Endothelial cell of umbilical vein (primary cell): ENCODE measurements around the gene PTPRD. TPM values are rescaled to one million over a fixed set of nuclear protein-coding genes. Genes with fewer than 3 reads are reported as not detected.

Experiments
- BruUV-seq: library from RNA; stranded (reverse); fragments of 400-500 nt; replicated peaks from 2 replicates; lab custom pipeline; 2021; lab: Mats Ljungman, UMichigan
- CTCF ChIA-PET: fragments of 300-600, 350-600 bp; sonication (Branson Sonifier 250); formaldehyde crosslinking; loops from one replicate; lab custom pipeline; 2021; ENCODE audit warnings: antibody characterized with exemption, inconsistent platforms; lab: Charles Lee
- POLR2A ChIA-PET: fragments of 300-600, 350-600 bp; sonication (Branson Sonifier 250); formaldehyde crosslinking; loops from one replicate; lab custom pipeline; 2021; ENCODE audit warnings: antibody characterized with exemption, inconsistent platforms; lab: Charles Lee
- DNase-seq: peaks from one replicate; pipeline ENCODE4 v3.0.0-alpha.2; 2011; ENCODE audit warnings: low read depth, low spot score
- FAIRE-seq: peaks from 2 replicates; lab custom pipeline; 2011; peaks lifted over from hg19 to GRCh38; lab: Jason Lieb, UNC
- H2AFZ ChIP-seq: 2 replicates; pipeline ENCODE4 v1.6.0; 2012; ENCODE audit warnings: low read depth, low read length, control low read depth, inconsistent platforms
- H3K27ac ChIP-seq: 2 replicates; pipeline ENCODE4 v1.5.1; 2011; ENCODE audit warnings: low read depth, mild to moderate bottlenecking, control low read depth, low read length, moderate library complexity; ENCODE audit not compliant: insufficient read depth
- H3K27me3 ChIP-seq, 2 experiments: 2 replicates each; pipeline versions ENCODE4 v1.6.0 to v1.6.1; 2011; ENCODE audit warnings: low read length in 2 of 2, mixed read lengths in 1 of 2; ENCODE audit not compliant: control insufficient read depth in 2 of 2, insufficient read depth in 2 of 2
- H3K36me3 ChIP-seq, 2 experiments: 2 replicates in 1 of 2; 3 replicates in 1 of 2; pipeline ENCODE4 v1.5.1; 2011; ENCODE audit warnings: low read length in 2 of 2, mild to moderate bottlenecking in 1 of 2, moderate library complexity in 1 of 2; ENCODE audit not compliant: control insufficient read depth in 2 of 2, insufficient read depth in 2 of 2; ENCODE audit errors: extremely low read depth in 1 of 2
- H3K4me1 ChIP-seq: 3 replicates; pipeline ENCODE4 v1.5.1; 2011; ENCODE audit warnings: mild to moderate bottlenecking, low read length; ENCODE audit not compliant: control insufficient read depth, insufficient read depth; ENCODE audit errors: extremely low read depth
- H3K4me2 ChIP-seq: 2 replicates; pipeline ENCODE4 v1.6.1; 2011; ENCODE audit warnings: low read length, control low read depth, mixed read lengths; ENCODE audit not compliant: insufficient read depth
- H3K4me3 ChIP-seq, 3 experiments: fragments of 200-600 bp in 1 of 3; sonication (generic), shearing (Covaris generic) in 1 of 3; replicated peaks in 1 of 3; 2 replicates each; pipeline ENCODE4 v1.5.1; 2011 to 2016; ENCODE audit warnings: control low read depth in 3 of 3, low read length in 3 of 3, mild to moderate bottlenecking in 2 of 3, inconsistent platforms in 1 of 3, low read depth in 1 of 3, moderate library complexity in 1 of 3; ENCODE audit not compliant: insufficient read depth in 1 of 3
- H3K79me2 ChIP-seq: 2 replicates; pipeline ENCODE4 v1.6.0; 2012; ENCODE audit warnings: low read length, inconsistent platforms; ENCODE audit not compliant: control insufficient read depth, insufficient read depth
- H3K9ac ChIP-seq: replicated peaks from 2 replicates; pipeline ENCODE3; 2011; ENCODE audit warnings: low read length, control low read depth; ENCODE audit not compliant: insufficient read depth; ENCODE audit errors: extremely low read depth
- H3K9me1 ChIP-seq: replicated peaks from 3 replicates; pipeline ENCODE4 v1.6.0; 2011; ENCODE audit warnings: mild to moderate bottlenecking, low read length; ENCODE audit not compliant: control insufficient read depth, insufficient read depth; ENCODE audit errors: extremely low read depth
- H3K9me3 ChIP-seq: replicated peaks from 2 replicates; pipeline ENCODE4 v1.5.1; 2012; ENCODE audit warnings: low read length, inconsistent platforms; ENCODE audit not compliant: control insufficient read depth, insufficient read depth
- H4K20me1 ChIP-seq: replicated peaks from 2 replicates; pipeline ENCODE3; 2011; ENCODE audit warnings: mild to moderate bottlenecking, low read length; ENCODE audit not compliant: control insufficient read depth, insufficient read depth; ENCODE audit errors: extremely low read depth
- CTCF ChIP-seq, 2 donors: IDR thresholded peaks; 1 replicate in 1 of 2; 2 replicates in 1 of 2; pipeline ENCODE4 v1.5.1; 2011; ENCODE audit warnings: low read length in 2 of 2, mild to moderate bottlenecking in 2 of 2, moderate library complexity in 2 of 2, control low read depth in 1 of 2, inconsistent platforms in 1 of 2, low read depth in 1 of 2; ENCODE audit not compliant: insufficient read depth in 1 of 2; ENCODE audit errors: extremely low read depth in 1 of 2
- EZH2 ChIP-seq: IDR thresholded peaks from 2 replicates; pipeline ENCODE4 v1.6.1; 2012; ENCODE audit warnings: borderline replicate concordance, low read depth, mild to moderate bottlenecking, moderate library complexity, low read length, inconsistent platforms; ENCODE audit not compliant: severe bottlenecking
- FOS ChIP-seq: IDR thresholded peaks from 2 replicates; pipeline ENCODE4 v1.6.1; 2011; ENCODE audit warnings: mild to moderate bottlenecking, low read length, moderate library complexity, borderline replicate concordance; ENCODE audit not compliant: insufficient read depth
- GATA2 ChIP-seq: IDR thresholded peaks from 2 replicates; pipeline ENCODE4 v1.7.0; 2011; ENCODE audit warnings: low read depth, mild to moderate bottlenecking, moderate library complexity, mixed read lengths, low read length; ENCODE audit not compliant: insufficient read length, insufficient read depth
- JUN ChIP-seq: IDR thresholded peaks from 2 replicates; pipeline ENCODE4 v1.6.1; 2011; ENCODE audit warnings: borderline replicate concordance, low read depth; ENCODE audit not compliant: insufficient read length, insufficient read depth
- MAX ChIP-seq: IDR thresholded peaks from 2 replicates; pipeline ENCODE4 v1.6.1; 2011; ENCODE audit not compliant: insufficient read depth, insufficient read length
- MYC ChIP-seq: IDR thresholded peaks from one replicate; pipeline ENCODE4 v1.6.1; 2011; ENCODE audit warnings: mild to moderate bottlenecking, low read depth, low read length
- POLR2A ChIP-seq: IDR thresholded peaks from 2 replicates; pipeline ENCODE4 v1.6.1; 2012; ENCODE audit warnings: low read depth, mild to moderate bottlenecking, control low read depth, low read length
- POLR2AphosphoS5 ChIP-seq: IDR thresholded peaks from 2 replicates; pipeline ENCODE4 v1.6.1; 2012; ENCODE audit warnings: low read depth, mild to moderate bottlenecking, control low read depth, low read length, moderate library complexity; ENCODE audit not compliant: insufficient read depth
- dilution Hi-C: fragments of 300-500 bp; cut with MboI; formaldehyde crosslinking; loops from one replicate; pipeline ENCODE4 v1.15.0; 2019; ENCODE audit warnings: low sequenced_read_pairs; ENCODE audit not compliant: extremely low pct_ligation_motif_present
- intact Hi-C: fragments of 100-400 bp; cut with micrococcal nuclease; formaldehyde crosslinking; loops from one replicate; pipeline ENCODE4 v1.10.0; 2022
- polyA plus RNA-seq, 4 experiments: library from polyadenylated mRNA; depleted of rRNA in 3 of 4; stranded (reverse) in 3 of 4; unstranded in 1 of 4; fragments of >200 nt; gene quantifications; 2 replicates each; pipeline versions ENCODE4 v1.2.1 to v1.2.3, GENCODE V29; 2011 to 2012; ENCODE audit warnings: missing spikeins in 1 of 4
- total RNA-seq: library from RNA; stranded (reverse); gene quantifications from 2 replicates; pipeline ENCODE4 v1.2.3, GENCODE V29; 2021

Gene PTPRD
- total and polyA plus RNA-seq, 2 donors (not counting 3 experiments of a cell fraction or from before 2014, with no cell fraction given): 5.5 to 5.7 TPM

- no peaks in the 10 kb centered on the region for H3K9me3 ChIP-seq
- no TSS peak for BruUV-seq
- ChIA-PET POLR2A (no interaction called here), CTCF (no interaction called here)
- no peak overlapping the region for H2AFZ ChIP-seq
- dilution Hi-C loops: no loop called here
- no peak overlapping the region for H3K4me3 ChIP-seq
- DNase-seq (no peak), FAIRE-seq (no peak)
- TF ChIP-seq EZH2: no peak
- no peak for TF ChIP-seq GATA2
- TF ChIP-seq MYC: no peak
- TF ChIP-seq FOS: no peak
- TF ChIP-seq MAX: no peak
- no peak for TF ChIP-seq POLR2A
- TF ChIP-seq CTCF (IDR thresholded peaks at IDR 0.05; ENCODE audit: extremely low read depth in 1 of 2, insufficient read depth in 1 of 2, low read depth in 1 of 2, low read length in 2 of 2): no peak
- no peak for TF ChIP-seq POLR2AphosphoS5
- TF ChIP-seq JUN: no peak
- H4K20me1 ChIP-seq: no peaks in the 10 kb centered on the region
- H3K79me2 ChIP-seq: no peaks in the 10 kb centered on the region
- H3K9ac ChIP-seq: no peak overlapping the region
- intact Hi-C loops: no loop called here
- H3K27ac ChIP-seq: no peak overlapping the region
- no peaks in the 10 kb centered on the region for H3K9me1 ChIP-seq
- H3K27me3 ChIP-seq: no peaks in the 10 kb centered on the region
- H3K36me3 ChIP-seq: no peaks in the 10 kb centered on the region
- peaks cover 6% of the 10 kb centered on the region for H3K4me1 ChIP-seq
- H3K4me2 ChIP-seq: no peak overlapping the region
These were observed 2059.4 kb downstream of the PTPRD start for GRCh38 chr9:8553444-8553843.
